ENCODE measurements around the gene GPD1L.
"Not testable (repeated sequence)": the region's sequence is repeated elsewhere in the genome, so short reads cannot be mapped to it uniquely, and the experiment has no call there.

GPD1L gene

GRCh38 chr3:32106132-32106928, at the start of gene GPD1L:
Gene GPD1L (plus strand): TSS chr3:32106620. CDS start chr3:32106712, 92 bp downstream.
- peak; percentile 94 for DNase-seq

- DNase-seq: not testable (repeated sequence)
Measured at GRCh38 chr3:32058465-32058864, 48.0 kb upstream of the GPD1L start.

GRCh38 chr3:32062950-32063582, 43.4 kb upstream of the GPD1L start:
- no peak for DNase-seq

GRCh38 chr3:32066686-32067085, 39.7 kb upstream of the GPD1L start:
- no peak for DNase-seq

- not testable (repeated sequence) for DNase-seq
Measured at GRCh38 chr3:32074194-32074593, 32.2 kb upstream of the GPD1L start.

GRCh38 chr3:32076566-32076965, 29.9 kb upstream of the GPD1L start:
- no peak for DNase-seq

- DNase-seq: no peak
Measured at GRCh38 chr3:32077260-32078084, 28.9 kb upstream of the GPD1L start.

GRCh38 chr3:32078085-32078634, 28.3 kb upstream of the GPD1L start:
- DNase-seq: no peak

GRCh38 chr3:32078864-32079263, 27.6 kb upstream of the GPD1L start:
- no peak for DNase-seq

- DNase-seq: no peak
Measured at GRCh38 chr3:32082721-32083120, 23.7 kb upstream of the GPD1L start.

GRCh38 chr3:32083702-32084270, 22.6 kb upstream of the GPD1L start:
- no peak for DNase-seq

GRCh38 chr3:32084870-32085269, 21.6 kb upstream of the GPD1L start:
- no peak for DNase-seq

GRCh38 chr3:32086464-32086863, 20.0 kb upstream of the GPD1L start:
- no peak for DNase-seq

GRCh38 chr3:32089476-32089875, 16.9 kb upstream of the GPD1L start:
- DNase-seq: no peak

- DNase-seq: no peak
Measured at GRCh38 chr3:32093204-32093603, 13.2 kb upstream of the GPD1L start.

GRCh38 chr3:32095431-32095830, 11.0 kb upstream of the GPD1L start:
- DNase-seq: no peak

GRCh38 chr3:32097768-32098167, 8.7 kb upstream of the GPD1L start:
- peak; percentile 42 for DNase-seq

- no peak for DNase-seq
Measured at GRCh38 chr3:32098528-32098927, 7.9 kb upstream of the GPD1L start.

- no peak for DNase-seq
Measured at GRCh38 chr3:32100465-32100864, 6.0 kb upstream of the GPD1L start.

- DNase-seq: no peak
Measured at GRCh38 chr3:32102289-32102688, 4.1 kb upstream of the GPD1L start.

- DNase-seq: no peak
Measured at GRCh38 chr3:32104492-32104891, 1.9 kb upstream of the GPD1L start.

- no peak for DNase-seq
Measured at GRCh38 chr3:32105291-32106131, 909 bp upstream of the GPD1L start.
